Measurements from ENCODE around the gene YTHDC1.
"Not testable (repeated sequence)": the region's sequence is repeated elsewhere in the genome, so short reads cannot be mapped to it uniquely, and the experiment has no call there.

YTHDC1 gene

DNA sequence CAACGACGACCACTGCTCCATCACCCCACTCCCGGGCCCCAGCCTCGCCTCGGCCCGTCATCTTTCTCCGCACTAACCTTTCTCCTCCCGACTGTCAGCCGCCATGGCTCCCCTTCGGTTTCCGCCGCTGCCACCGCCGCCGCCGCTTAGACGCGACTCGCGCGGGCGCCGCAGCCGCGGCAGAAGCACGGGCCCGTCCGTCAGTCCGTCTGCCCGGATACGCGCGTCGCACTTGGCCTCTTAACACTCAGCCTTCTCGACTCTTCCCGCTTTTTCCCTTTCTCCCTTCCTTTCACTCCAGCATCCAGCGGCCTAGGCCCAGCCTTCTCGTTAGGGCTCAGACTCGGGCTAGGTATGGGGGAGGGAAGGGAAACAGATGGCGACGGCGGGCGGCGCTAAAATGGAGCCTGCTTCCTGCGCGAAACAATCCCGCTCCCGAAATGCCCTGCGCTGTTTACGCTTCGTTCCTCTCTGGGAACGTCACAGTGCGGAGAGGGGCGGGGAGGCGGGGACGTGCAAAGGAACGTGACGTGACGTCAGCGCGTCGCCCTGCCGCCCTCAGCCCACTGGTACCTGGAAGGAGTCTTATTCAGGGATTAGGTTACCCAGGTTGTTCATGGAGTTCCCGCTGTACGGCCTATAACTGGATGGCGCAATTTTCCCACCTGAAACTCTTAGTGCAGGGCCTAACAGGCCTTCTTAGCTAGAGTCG, at the start of gene YTHDC1:
Gene YTHDC1, minus strand, starts transcription at position 442 of the 712 bp plus-strand sequence. Its CDS starts 337 bp downstream, at position 105.
- H3K27me3 ChIP-seq (ENCODE audit: insufficient read depth, low read length), result no peaks in the 10 kb centered on the region
- H2AFZ ChIP-seq (ENCODE audit: low read length, unreplicated experiment), result peak within 1 kb of the TSS; percentile 92
- peak within 1 kb of the TSS; percentile 90 for H3K4me3 ChIP-seq (ENCODE audit: low read depth, low read length)
- peaks cover 50% of the 10 kb centered on the region for H3K79me2 ChIP-seq (ENCODE audit: control insufficient read depth, insufficient read depth, low read length, unreplicated experiment)
- H3K4me1 ChIP-seq (ENCODE audit: control insufficient read depth, insufficient read depth, low read length, unreplicated experiment), result peaks cover 13% of the 10 kb centered on the region
- H3K36me3 ChIP-seq (ENCODE audit: insufficient read depth, low read length), result no peaks in the 10 kb centered on the region
- H3K27ac ChIP-seq (ENCODE audit: low read depth, low read length), result peak within 1 kb of the TSS; percentile 87

DNA sequence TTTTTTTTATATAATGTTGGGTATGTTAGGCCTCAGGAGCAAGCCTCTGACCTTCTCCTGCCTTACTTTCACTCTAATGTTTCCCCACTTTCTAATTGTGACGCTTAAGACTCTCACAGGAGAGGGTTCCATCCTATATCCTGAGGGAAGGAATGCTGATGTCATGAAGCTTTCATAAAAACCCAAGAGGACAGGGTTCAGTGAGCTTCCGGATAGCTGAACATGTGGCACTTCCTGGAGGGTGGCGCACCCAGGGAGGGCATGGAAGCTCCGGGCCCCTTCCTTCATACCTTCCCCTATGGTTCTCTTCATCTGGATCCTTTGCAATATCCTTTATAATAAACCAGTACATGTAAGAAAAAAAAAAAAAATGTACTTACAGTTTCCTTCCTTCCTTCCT, 49.4 kb upstream of the YTHDC1 start:
- Histone ChIP-seq H3K4me3 (ENCODE audit: low read depth, low read length) (no peak overlapping the region), H3K27me3 (ENCODE audit: insufficient read depth, low read length) (peaks cover 16% of the 10 kb centered on the region; the same call in 1 of the 2 replicates), H3K27ac (ENCODE audit: low read depth, low read length) (no peak overlapping the region), H2AFZ (ENCODE audit: low read length, unreplicated experiment) (no peak overlapping the region), H3K79me2 (ENCODE audit: control insufficient read depth, insufficient read depth, low read length, unreplicated experiment) (no peaks in the 10 kb centered on the region), H3K36me3 (ENCODE audit: insufficient read depth, low read length) (no peaks in the 10 kb centered on the region), H3K4me1 (ENCODE audit: control insufficient read depth, insufficient read depth, low read length, unreplicated experiment) (no peaks in the 10 kb centered on the region)

DNA sequence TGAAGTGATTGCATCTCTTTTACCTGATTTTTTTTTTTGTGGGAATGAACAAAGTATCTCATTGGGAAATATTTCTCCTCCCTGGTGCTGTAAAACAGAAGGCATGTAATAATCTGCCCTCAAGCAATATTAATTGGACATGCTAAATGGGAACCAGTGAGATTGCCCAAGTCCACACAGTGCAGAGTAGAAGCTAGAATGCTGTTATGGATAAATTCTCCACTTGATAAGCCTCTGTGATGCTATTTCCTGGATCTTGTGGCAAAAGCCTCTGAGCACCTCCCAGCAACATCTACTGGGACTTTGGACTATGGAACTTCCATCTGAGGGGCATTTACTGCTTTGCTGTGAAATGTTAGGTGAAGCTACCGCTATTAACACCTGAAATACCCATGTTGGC, 46.9 kb upstream of the YTHDC1 start:
- peaks cover 17% of the 10 kb centered on the region; the same call in 1 of the 2 replicates for H3K27me3 ChIP-seq (ENCODE audit: insufficient read depth, low read length)
- no peaks in the 10 kb centered on the region for H3K36me3 ChIP-seq (ENCODE audit: insufficient read depth, low read length)
- no peak overlapping the region for H3K27ac ChIP-seq (ENCODE audit: low read depth, low read length)
- H2AFZ ChIP-seq (ENCODE audit: low read length, unreplicated experiment), result no peak overlapping the region
- H3K4me1 ChIP-seq (ENCODE audit: control insufficient read depth, insufficient read depth, low read length, unreplicated experiment), result no peaks in the 10 kb centered on the region
- no peak overlapping the region for H3K4me3 ChIP-seq (ENCODE audit: low read depth, low read length)
- no peaks in the 10 kb centered on the region for H3K79me2 ChIP-seq (ENCODE audit: control insufficient read depth, insufficient read depth, low read length, unreplicated experiment)

DNA sequence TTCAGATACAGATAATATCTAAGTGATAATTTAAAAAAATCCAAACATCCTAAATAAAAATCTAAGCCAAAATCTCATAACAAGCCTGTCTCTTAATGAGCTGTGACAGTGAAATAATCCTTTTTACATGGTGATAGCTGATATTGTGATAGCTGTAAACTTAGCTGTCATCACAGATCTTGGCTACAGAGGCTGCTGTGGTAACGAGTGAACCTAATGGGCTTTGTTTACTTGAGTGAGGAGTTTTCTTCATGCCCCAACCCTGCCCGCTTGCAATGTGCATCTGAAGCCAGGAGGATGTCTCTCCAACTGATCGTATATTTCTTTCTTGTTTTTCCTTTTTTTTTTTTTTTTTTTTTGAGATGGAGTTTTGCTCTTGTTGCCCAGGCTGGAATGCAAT, 41.5 kb upstream of the YTHDC1 start:
- Histone ChIP-seq H3K27ac (ENCODE audit: low read depth, low read length) (no peak overlapping the region), H3K36me3 (ENCODE audit: insufficient read depth, low read length) (no peaks in the 10 kb centered on the region), H3K4me3 (ENCODE audit: low read depth, low read length) (no peak overlapping the region), H3K4me1 (ENCODE audit: control insufficient read depth, insufficient read depth, low read length, unreplicated experiment) (no peaks in the 10 kb centered on the region), H3K27me3 (ENCODE audit: insufficient read depth, low read length) (peaks cover 13% of the 10 kb centered on the region; the same call in 1 of the 2 replicates), H3K79me2 (ENCODE audit: control insufficient read depth, insufficient read depth, low read length, unreplicated experiment) (no peaks in the 10 kb centered on the region), H2AFZ (ENCODE audit: low read length, unreplicated experiment) (no peak overlapping the region)

DNA sequence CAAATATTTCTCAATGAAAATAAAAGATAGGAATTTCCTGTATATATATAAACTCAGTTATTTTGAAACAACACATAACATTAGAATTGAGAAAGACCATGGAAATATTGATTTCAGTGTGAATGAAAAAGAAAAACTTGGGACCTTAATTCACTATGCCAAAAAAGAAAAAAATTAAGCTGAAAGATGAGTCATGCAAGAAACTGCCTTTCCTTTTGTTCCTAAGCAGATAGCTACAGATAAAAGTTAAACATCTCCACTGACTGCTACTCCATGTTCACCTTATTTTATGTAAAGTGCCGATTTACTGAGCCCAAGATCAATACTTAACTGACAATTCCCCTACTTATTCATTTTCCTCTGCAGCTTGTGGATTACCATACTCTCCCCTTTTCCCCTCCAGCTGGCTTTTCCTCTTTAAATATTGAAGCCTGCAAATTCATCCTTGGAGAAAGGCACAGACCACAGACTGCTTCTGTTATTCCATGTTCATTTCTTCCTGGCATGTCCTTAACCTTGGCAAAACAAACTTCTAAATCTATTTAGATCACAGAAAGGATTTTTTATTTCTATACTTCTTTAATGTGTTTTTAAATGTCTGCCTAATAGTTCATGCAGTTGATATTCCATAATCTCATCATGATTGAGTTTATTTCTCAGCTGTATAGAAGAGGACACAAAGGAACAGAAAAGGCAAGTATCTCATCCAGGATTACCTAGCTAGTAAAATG, 40.5 kb upstream of the YTHDC1 start:
- Histone ChIP-seq H3K36me3 (ENCODE audit: insufficient read depth, low read length) (no peaks in the 10 kb centered on the region), H3K27ac (ENCODE audit: low read depth, low read length) (no peak overlapping the region), H3K4me3 (ENCODE audit: low read depth, low read length) (no peak overlapping the region), H3K27me3 (ENCODE audit: insufficient read depth, low read length) (peaks cover 11% of the 10 kb centered on the region; the same call in 1 of the 2 replicates), H3K4me1 (ENCODE audit: control insufficient read depth, insufficient read depth, low read length, unreplicated experiment) (no peaks in the 10 kb centered on the region), H2AFZ (ENCODE audit: low read length, unreplicated experiment) (no peak overlapping the region), H3K79me2 (ENCODE audit: control insufficient read depth, insufficient read depth, low read length, unreplicated experiment) (no peaks in the 10 kb centered on the region)

DNA sequence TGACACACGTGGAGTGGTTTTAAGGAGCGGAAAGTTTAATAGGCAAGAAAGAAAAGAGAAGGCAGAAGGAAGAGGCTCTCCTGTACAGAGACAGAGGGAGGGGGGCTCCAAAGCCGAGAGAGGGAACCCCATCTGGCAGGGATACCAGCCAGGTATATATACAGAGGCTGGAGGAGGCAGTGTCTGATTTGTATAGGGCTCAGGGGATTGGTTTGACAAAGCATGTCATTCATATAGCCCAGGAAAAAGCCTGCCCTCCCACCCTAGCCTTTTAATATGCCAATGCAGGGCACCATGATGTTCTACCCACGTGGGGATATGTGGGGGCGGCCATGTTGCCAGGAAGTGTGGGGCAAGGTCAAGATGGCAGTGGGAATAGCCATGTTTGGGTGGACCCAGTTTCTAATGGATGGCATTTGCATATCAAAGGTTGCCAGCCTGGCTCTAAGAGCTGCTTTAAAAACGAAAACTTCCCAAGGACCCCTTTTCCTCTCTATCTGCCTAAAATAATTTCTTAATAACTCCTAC, 39.6 kb upstream of the YTHDC1 start:
- not testable (repeated sequence) for H3K36me3 ChIP-seq (ENCODE audit: insufficient read depth, low read length); H3K4me3 ChIP-seq (ENCODE audit: low read depth, low read length)

DNA sequence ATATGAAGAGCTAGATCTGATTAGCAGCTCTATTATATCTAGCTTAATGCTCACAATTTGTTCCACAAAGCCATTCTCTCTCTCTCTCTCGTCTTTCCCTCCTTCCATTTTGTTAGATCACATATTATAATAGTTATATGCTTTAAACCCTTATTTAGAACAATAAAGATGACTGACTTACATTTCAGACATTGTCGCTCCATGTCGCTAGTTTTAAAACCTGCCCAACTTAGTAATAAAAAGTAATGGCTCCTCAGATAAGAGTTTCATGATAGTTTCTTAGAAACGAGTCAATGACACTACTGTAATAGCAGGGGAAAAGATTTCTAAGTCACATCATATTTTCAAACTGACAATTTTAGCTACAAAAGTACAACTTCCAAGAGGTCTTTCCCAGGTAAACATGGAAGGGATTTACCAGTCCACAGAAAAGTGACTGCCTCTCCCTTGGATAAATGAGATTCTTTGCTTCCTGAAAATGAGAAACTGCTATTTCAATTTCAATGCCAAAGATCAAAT, 38.5 kb upstream of the YTHDC1 start:
- Histone ChIP-seq H3K27ac (ENCODE audit: low read depth, low read length) (no peak overlapping the region), H3K27me3 (ENCODE audit: insufficient read depth, low read length) (peaks cover 16% of the 10 kb centered on the region), H3K4me3 (ENCODE audit: low read depth, low read length) (no peak overlapping the region), H3K36me3 (ENCODE audit: insufficient read depth, low read length) (no peaks in the 10 kb centered on the region), H3K4me1 (ENCODE audit: control insufficient read depth, insufficient read depth, low read length, unreplicated experiment) (no peaks in the 10 kb centered on the region), H3K79me2 (ENCODE audit: control insufficient read depth, insufficient read depth, low read length, unreplicated experiment) (no peaks in the 10 kb centered on the region), H2AFZ (ENCODE audit: low read length, unreplicated experiment) (no peak overlapping the region)

More for the DNA sequence above, 39.6 kb upstream of the YTHDC1 start:
- H3K79me2 ChIP-seq (ENCODE audit: control insufficient read depth, insufficient read depth, low read length, unreplicated experiment); H3K27ac ChIP-seq (ENCODE audit: low read depth, low read length); H3K4me1 ChIP-seq (ENCODE audit: control insufficient read depth, insufficient read depth, low read length, unreplicated experiment); H2AFZ ChIP-seq (ENCODE audit: low read length, unreplicated experiment); H3K27me3 ChIP-seq (ENCODE audit: insufficient read depth, low read length): not testable (repeated sequence)

DNA sequence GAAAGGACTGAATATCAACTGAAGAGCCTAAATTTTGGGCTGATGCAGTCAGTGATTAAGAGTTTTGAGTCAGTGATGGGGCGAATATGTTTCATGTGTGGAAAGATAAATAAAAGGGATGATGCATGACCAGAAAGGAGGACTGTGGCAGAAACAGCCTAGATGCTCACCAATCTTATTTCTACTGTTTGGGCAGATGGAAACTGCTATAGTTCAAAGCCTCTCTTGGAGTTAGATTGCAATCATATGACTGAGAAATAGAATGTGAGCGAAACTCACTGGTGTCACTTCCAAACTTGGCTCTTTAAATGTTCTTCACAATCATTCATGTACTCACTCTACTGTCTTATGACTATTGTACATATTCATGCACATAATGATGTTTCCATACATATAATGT, 35.4 kb upstream of the YTHDC1 start:
- Histone ChIP-seq H3K36me3 (ENCODE audit: insufficient read depth, low read length) (no peaks in the 10 kb centered on the region), H3K27ac (ENCODE audit: low read depth, low read length) (no peak overlapping the region), H3K4me3 (ENCODE audit: low read depth, low read length) (no peak overlapping the region), H3K27me3 (ENCODE audit: insufficient read depth, low read length) (peaks cover 20% of the 10 kb centered on the region), H2AFZ (ENCODE audit: low read length, unreplicated experiment) (no peak overlapping the region), H3K4me1 (ENCODE audit: control insufficient read depth, insufficient read depth, low read length, unreplicated experiment) (no peaks in the 10 kb centered on the region), H3K79me2 (ENCODE audit: control insufficient read depth, insufficient read depth, low read length, unreplicated experiment) (no peaks in the 10 kb centered on the region)

DNA sequence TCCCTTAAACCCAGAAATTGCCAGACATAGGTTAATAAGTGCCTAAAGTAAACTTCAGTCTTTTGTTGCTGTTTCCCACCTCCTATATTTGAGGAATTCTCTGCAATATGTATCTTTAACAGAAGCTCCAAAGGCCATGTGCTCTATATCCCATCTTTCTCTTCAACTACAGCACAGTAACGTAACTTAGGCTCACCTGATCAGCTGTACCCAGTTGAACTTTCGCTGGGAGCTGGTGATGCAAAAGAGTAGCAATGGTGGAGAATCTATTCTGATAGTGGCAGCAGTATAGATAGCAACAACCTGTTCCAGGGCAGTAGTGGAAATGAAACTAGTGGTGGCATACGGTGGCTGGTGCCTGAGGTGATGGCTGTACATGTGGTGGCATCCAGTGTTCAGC, 33.2 kb upstream of the YTHDC1 start:
- Histone ChIP-seq H3K4me3 (ENCODE audit: low read depth, low read length) (no peak overlapping the region), H3K36me3 (ENCODE audit: insufficient read depth, low read length) (no peaks in the 10 kb centered on the region), H3K4me1 (ENCODE audit: control insufficient read depth, insufficient read depth, low read length, unreplicated experiment) (peaks cover 2% of the 10 kb centered on the region), H2AFZ (ENCODE audit: low read length, unreplicated experiment) (no peak overlapping the region), H3K27ac (ENCODE audit: low read depth, low read length) (no peak overlapping the region), H3K79me2 (ENCODE audit: control insufficient read depth, insufficient read depth, low read length, unreplicated experiment) (no peaks in the 10 kb centered on the region), H3K27me3 (ENCODE audit: insufficient read depth, low read length) (peaks cover 20% of the 10 kb centered on the region)

DNA sequence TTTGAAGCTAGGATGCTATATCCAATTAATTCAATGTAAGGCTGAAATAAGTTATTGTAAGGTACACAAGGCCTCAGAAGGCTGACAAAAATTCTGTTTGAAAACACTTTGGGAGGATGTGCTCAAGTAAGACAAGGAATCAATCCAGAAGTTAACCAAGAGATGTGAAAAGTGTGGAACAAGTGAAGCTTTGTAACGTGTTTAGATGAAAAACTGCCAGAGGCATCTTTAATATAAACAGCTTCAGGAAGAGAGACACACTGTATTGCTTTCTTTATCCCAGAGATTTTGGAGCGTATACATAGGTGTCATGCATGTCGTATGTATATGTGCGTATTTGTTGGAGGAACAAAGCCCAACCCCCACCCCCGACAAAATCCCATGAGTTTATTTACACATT, 28.3 kb upstream of the YTHDC1 start:
- peaks cover 2% of the 10 kb centered on the region for H3K4me1 ChIP-seq (ENCODE audit: control insufficient read depth, insufficient read depth, low read length, unreplicated experiment)
- no peak overlapping the region for H3K27ac ChIP-seq (ENCODE audit: low read depth, low read length)
- no peak overlapping the region for H3K4me3 ChIP-seq (ENCODE audit: low read depth, low read length)
- H3K36me3 ChIP-seq (ENCODE audit: insufficient read depth, low read length), result no peaks in the 10 kb centered on the region
- H3K27me3 ChIP-seq (ENCODE audit: insufficient read depth, low read length), result peaks cover 10% of the 10 kb centered on the region
- no peak overlapping the region for H2AFZ ChIP-seq (ENCODE audit: low read length, unreplicated experiment)
- no peaks in the 10 kb centered on the region for H3K79me2 ChIP-seq (ENCODE audit: control insufficient read depth, insufficient read depth, low read length, unreplicated experiment)

All from ACC112 (cell line).